NCI-H1092 (cell line): ENCODE data around the gene MIA3.
A peak's percentile ranks its signal among the peaks of the same experiment; 100 is the strongest.
"Not testable (repeated sequence)": the region's sequence is repeated elsewhere in the genome, so short reads cannot be mapped to it uniquely, and the experiment has no call there.

ENCODE experiments used
- DNase-seq: peaks from one replicate; lab custom pipeline; 2025; lab: John Stamatoyannopoulos, UW

The MIA3 gene

GRCh38 chr1:222622765-222623164 is 4.9 kb downstream of the MIA3 start:
- DNase-seq: no peak

GRCh38 chr1:222623458-222623857 is 5.6 kb downstream of the MIA3 start:
- DNase-seq: no peak

GRCh38 chr1:222624214-222624613 is 6.3 kb downstream of the MIA3 start:
- DNase-seq: no peak

- no peak for DNase-seq
These were observed 9.3 kb downstream of the MIA3 start for GRCh38 chr1:222627232-222627631.

GRCh38 chr1:222629921-222630535 is 12.1 kb downstream of the MIA3 start:
- no peak for DNase-seq

- DNase-seq: no peak
These were observed 13.8 kb downstream of the MIA3 start for GRCh38 chr1:222631611-222632208.

GRCh38 chr1:222632749-222633148 is 14.9 kb downstream of the MIA3 start:
- no peak for DNase-seq

- DNase-seq: peak; percentile 91
These were observed 16.5 kb downstream of the MIA3 start for GRCh38 chr1:222634180-222635013.

GRCh38 chr1:222641269-222641948 is 23.5 kb downstream of the MIA3 start:
- DNase-seq: no peak

GRCh38 chr1:222642468-222642867 is 24.6 kb downstream of the MIA3 start:
- no peak for DNase-seq

- DNase-seq: no peak
These were observed 25.7 kb downstream of the MIA3 start for GRCh38 chr1:222643606-222643937.

- peak; percentile 99 for DNase-seq
These were observed 26.2 kb downstream of the MIA3 start for GRCh38 chr1:222643938-222644635.

- no peak for DNase-seq
These were observed 26.7 kb downstream of the MIA3 start for GRCh38 chr1:222644636-222644980.

GRCh38 chr1:222652676-222653075 is 34.8 kb downstream of the MIA3 start:
- DNase-seq: no peak

- DNase-seq: no peak
These were observed 35.4 kb downstream of the MIA3 start for GRCh38 chr1:222653178-222653827.

GRCh38 chr1:222654849-222655248 is 37.0 kb downstream of the MIA3 start:
- DNase-seq: no peak

GRCh38 chr1:222656391-222657155 is 38.7 kb downstream of the MIA3 start:
- no peak for DNase-seq

GRCh38 chr1:222657899-222658298 is 40.0 kb downstream of the MIA3 start:
- no peak for DNase-seq

- no peak for DNase-seq
These were observed 45.6 kb downstream of the MIA3 start for GRCh38 chr1:222663431-222663934.

- no peak for DNase-seq
These were observed 48.1 kb downstream of the MIA3 start for GRCh38 chr1:222665964-222666363.

- DNase-seq: not testable (repeated sequence)
These were observed 50.3 kb downstream of the MIA3 start for GRCh38 chr1:222668184-222668583.
